ENCODE results near the gene GSTM1.

- TF ChIP-seq, protein P1, sequence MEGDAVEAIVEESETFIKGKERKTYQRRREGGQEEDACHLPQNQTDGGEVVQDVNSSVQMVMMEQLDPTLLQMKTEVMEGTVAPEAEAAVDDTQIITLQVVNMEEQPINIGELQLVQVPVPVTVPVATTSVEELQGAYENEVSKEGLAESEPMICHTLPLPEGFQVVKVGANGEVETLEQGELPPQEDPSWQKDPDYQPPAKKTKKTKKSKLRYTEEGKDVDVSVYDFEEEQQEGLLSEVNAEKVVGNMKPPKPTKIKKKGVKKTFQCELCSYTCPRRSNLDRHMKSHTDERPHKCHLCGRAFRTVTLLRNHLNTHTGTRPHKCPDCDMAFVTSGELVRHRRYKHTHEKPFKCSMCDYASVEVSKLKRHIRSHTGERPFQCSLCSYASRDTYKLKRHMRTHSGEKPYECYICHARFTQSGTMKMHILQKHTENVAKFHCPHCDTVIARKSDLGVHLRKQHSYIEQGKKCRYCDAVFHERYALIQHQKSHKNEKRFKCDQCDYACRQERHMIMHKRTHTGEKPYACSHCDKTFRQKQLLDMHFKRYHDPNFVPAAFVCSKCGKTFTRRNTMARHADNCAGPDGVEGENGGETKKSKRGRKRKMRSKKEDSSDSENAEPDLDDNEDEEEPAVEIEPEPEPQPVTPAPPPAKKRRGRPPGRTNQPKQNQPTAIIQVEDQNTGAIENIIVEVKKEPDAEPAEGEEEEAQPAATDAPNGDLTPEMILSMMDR (IDR thresholded peaks at IDR 0.05), result no peak
- no peak for TF ChIP-seq POLR2A (IDR thresholded peaks at IDR 0.05)
Observed at GRCh38 chr1:109733236-109733870, 45.7 kb downstream of the GSTM1 start.

Data from esophagus squamous epithelium (tissue), 4 donors.